Lung (tissue), 12 donors: ENCODE results near the gene FRMD8. TPM values are rescaled to one million over a fixed set of nuclear protein-coding genes. Genes with fewer than 3 reads are reported as not detected.

Experiments
- ATAC-seq: fragments of 200-7000 bp; cut with Tn5 transposase; one replicate; pipeline ENCODE4 v1.9.1; 2020; ENCODE audit warnings: moderate number of reproducible peaks; ENCODE audit not compliant: insufficient read depth, low FRiP score
- DNase-seq, 3 donors: peaks; one replicate each; pipeline ENCODE4 v3.0.0-alpha.2; 2013 to 2017
- H3K27ac ChIP-seq, 2 donors: one replicate each; pipeline ENCODE4 v1.5.1; 2013; ENCODE audit warnings: mild to moderate bottlenecking in 2 of 2, moderate library complexity in 2 of 2, control low read depth in 1 of 2, inconsistent platforms in 1 of 2, low read depth in 1 of 2, low read length in 1 of 2
- H3K27me3 ChIP-seq, 3 donors: one replicate each; pipeline ENCODE4 v1.5.1; 2013; ENCODE audit warnings: low read length in 2 of 3; ENCODE audit not compliant: control insufficient read depth in 3 of 3, insufficient read depth in 3 of 3
- H3K36me3 ChIP-seq, 4 donors: one replicate each; pipeline ENCODE4 v1.5.1; 2013; ENCODE audit warnings: low read length in 4 of 4, mild to moderate bottlenecking in 1 of 4, moderate library complexity in 1 of 4; ENCODE audit not compliant: control insufficient read depth in 4 of 4, insufficient read depth in 4 of 4
- H3K4me1 ChIP-seq, 5 donors: one replicate each; pipeline ENCODE4 v1.5.1; 2013; ENCODE audit warnings: low read length in 5 of 5, mild to moderate bottlenecking in 2 of 5, moderate library complexity in 1 of 5; ENCODE audit not compliant: control insufficient read depth in 5 of 5, insufficient read depth in 5 of 5
- H3K4me3 ChIP-seq: one replicate; pipeline ENCODE4 v1.5.1; 2013; ENCODE audit warnings: mild to moderate bottlenecking, control low read depth, moderate library complexity
- H3K9ac ChIP-seq, 2 donors: one replicate each; pipeline ENCODE4 v1.5.1; 2013; ENCODE audit warnings: low read length in 2 of 2, control low read depth in 1 of 2; ENCODE audit not compliant: insufficient read depth in 1 of 2
- H3K9me3 ChIP-seq, 4 donors: one replicate each; pipeline ENCODE4 v1.5.1; 2013; ENCODE audit warnings: low read length in 3 of 4, mild to moderate bottlenecking in 1 of 4, moderate library complexity in 1 of 4; ENCODE audit not compliant: control insufficient read depth in 4 of 4, insufficient read depth in 3 of 4
- WGBS, 2 donors: extraction: QIAGEN DNeasy Blood & Tissue Kit; methylation state at CpG; one replicate each; pipeline ENCODE4 v1.1.7; 2013; 5-methylcytosine and 5-hydroxymethylcytosine counted together
- polyA plus RNA-seq, 2 donors: library from polyadenylated mRNA; stranded (reverse); fragments of 200-250 nt; gene quantifications; one replicate each; pipeline ENCODE4 v1.2.1, GENCODE V29; 2013
- total RNA-seq, 2 donors: library from RNA; depleted of rRNA in 1 of 2; stranded (reverse); fragments of >200 nt in 1 of 2; gene quantifications; one replicate each; pipeline ENCODE4 v1.2.1, GENCODE V29; 2014 to 2021
- TF ChIP-seq, protein P1 (sequence below): IDR thresholded peaks from 2 replicates; pipeline ENCODE4 v1.5.1; 2012; ENCODE audit warnings: mild to moderate bottlenecking; ENCODE audit errors: control extremely low read depth, extremely low read depth
- donor health status: control.
- donor health status: control.
- donor health status: Bipolar disorder and iron deficiency.
- donor health status: healthy.
- donor health status: DM: yes; HTN: yes; CAD: no.

FRMD8 gene
- total and polyA plus RNA-seq, 4 donors = 15.8 to 39.9 (median 22.1) TPM

DNA sequence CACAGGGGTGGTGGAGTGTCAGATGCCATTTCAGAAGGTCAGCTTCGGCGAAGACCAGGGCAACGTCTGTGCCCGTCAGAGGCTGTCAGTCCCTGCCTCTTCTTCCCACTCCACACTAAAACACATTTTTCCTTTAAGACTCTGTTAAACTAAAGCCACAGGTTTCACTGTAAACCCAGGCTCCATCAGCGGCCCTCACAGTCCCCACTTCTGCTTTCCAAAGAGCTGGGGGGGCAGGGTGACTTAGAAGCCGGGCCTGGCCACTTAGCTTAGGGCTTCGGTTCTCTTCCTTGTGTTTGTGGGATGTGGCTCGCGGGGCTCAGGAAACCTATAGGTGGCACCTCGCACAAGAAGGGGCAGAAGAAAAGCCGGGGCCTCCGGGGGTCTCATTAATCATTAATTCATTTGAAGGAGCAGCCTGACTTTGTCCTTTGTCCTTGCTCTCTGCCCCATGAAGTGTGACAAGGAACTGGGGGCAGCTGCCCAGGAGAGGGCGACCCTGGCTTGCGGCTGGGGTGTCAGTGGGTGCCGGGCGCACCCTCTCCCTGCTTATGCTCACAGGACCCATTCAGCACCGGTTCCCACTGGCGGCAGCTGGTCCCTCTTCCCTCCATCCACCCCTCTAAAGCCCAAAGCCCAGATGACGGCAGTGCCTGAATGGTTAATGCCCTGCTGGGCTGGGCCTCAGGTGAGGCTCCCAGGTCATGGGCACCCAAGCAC is 8.1 kb upstream of the FRMD8 start:
- 53 to 71% methylated on average over 19 of the region's 19 CpGs for WGBS, 2 donors
- TF ChIP-seq, protein P1, sequence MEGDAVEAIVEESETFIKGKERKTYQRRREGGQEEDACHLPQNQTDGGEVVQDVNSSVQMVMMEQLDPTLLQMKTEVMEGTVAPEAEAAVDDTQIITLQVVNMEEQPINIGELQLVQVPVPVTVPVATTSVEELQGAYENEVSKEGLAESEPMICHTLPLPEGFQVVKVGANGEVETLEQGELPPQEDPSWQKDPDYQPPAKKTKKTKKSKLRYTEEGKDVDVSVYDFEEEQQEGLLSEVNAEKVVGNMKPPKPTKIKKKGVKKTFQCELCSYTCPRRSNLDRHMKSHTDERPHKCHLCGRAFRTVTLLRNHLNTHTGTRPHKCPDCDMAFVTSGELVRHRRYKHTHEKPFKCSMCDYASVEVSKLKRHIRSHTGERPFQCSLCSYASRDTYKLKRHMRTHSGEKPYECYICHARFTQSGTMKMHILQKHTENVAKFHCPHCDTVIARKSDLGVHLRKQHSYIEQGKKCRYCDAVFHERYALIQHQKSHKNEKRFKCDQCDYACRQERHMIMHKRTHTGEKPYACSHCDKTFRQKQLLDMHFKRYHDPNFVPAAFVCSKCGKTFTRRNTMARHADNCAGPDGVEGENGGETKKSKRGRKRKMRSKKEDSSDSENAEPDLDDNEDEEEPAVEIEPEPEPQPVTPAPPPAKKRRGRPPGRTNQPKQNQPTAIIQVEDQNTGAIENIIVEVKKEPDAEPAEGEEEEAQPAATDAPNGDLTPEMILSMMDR = no peak
- Histone ChIP-seq H3K9ac (no peak overlapping the region), H3K27ac (no peak overlapping the region), H3K4me1 (peaks cover 0 to 21% (median 9%) of the 10 kb centered on the region in 5 donors), H3K9me3 (no peaks in the 10 kb centered on the region), H3K4me3 (no peak overlapping the region), H3K36me3 (no peaks in the 10 kb centered on the region), H3K27me3 (no peaks in the 10 kb centered on the region)
- ATAC-seq = no peak
- DNase-seq = peak in 1 of 3 donors; percentile 53

DNA sequence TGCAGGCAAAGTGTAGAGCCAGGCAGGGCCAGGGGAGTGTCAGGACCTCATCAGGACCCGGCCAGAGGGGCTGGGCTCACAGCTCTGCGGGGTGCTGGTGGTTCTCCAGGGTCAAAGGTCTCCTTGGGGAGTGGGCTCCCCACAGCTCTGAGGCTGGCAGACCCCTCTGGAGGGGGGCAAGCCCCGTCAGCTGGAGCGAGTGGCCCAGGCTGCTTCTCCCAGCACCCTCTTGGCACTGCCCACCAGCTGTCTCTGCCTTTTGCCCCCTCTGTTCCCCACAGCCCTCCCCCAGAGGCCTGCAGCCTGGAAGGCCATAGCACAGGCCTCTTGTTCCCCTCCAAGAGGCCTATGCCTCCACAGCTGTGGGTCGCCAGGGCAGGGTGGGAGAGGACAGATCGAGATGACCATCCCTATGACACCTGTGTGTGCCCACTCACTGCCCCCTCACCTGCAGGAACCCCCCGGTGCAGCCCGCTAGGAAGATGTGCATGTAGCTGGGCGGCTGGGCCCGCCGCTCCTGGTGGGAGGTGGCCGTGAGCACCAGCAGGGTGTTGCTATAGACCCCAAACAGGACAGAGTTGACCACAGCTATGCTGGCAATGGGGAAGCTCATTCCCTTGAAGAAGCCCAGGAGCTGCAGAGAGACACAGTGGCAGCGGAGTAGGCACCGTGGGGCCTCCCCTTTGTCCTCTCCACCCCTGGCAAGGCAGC is 7.4 kb upstream of the FRMD8 start:
- Histone ChIP-seq H3K9me3 (no peaks in the 10 kb centered on the region), H3K9ac (no peak overlapping the region), H3K4me3 (no peak overlapping the region), H3K27me3 (no peaks in the 10 kb centered on the region), H3K27ac (no peak overlapping the region), H3K36me3 (no peaks in the 10 kb centered on the region), H3K4me1 (peaks cover 0 to 21% (median 12%) of the 10 kb centered on the region in 5 donors)
- DNase-seq (no peak), ATAC-seq (no peak)
- WGBS, 2 donors = 93 to 94% methylated on average over 14 of the region's 14 CpGs
- TF ChIP-seq, protein P1 = no peak

DNA sequence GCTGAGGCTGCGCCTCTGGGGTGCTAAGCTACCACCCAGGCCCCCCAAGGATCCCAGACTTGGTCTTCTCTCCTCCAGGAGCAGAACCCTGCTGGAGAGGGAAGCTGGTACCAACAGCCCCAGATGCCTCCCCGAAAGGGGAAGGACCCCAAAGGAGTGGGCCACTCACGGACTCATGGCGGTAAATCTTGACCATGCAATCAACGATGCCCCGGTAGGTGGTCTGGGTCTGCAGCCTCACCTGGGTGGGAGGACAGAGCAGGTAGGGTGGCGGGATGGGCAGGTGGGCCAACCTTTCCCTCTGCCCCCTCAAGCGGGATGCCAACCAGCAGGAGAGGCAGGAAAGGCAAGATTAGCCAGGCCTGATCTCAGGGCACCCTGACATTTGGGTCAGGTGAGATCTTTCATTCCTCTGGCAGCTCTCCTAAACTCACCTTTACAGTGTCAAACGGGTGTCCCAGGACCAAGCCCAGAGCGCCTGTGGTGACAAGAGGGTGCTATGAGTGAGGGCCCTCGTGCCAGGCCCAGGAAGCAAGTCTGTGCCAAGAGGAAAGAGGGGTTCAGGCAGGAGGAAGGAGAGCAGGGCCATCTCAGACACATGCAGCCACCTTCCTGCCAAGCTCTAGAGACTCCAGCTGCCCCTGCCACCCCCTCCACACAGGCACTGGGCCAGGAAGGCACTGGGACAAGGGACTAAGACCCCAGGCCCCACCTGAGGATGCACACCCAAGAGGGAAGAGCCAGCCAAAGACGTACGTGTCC is 6.6 kb upstream of the FRMD8 start:
- H3K27ac ChIP-seq = no peak overlapping the region
- WGBS, 2 donors = 84 to 85% methylated on average over 13 of the region's 13 CpGs
- TF ChIP-seq, protein P1 = no peak

More for the DNA sequence above, 6.6 kb upstream of the FRMD8 start:
- Histone ChIP-seq H3K9me3 (no peaks in the 10 kb centered on the region), H3K9ac (no peak overlapping the region), H3K36me3 (no peaks in the 10 kb centered on the region), H3K27me3 (no peaks in the 10 kb centered on the region), H3K4me1 (peaks cover 0 to 21% (median 14%) of the 10 kb centered on the region in 5 donors), H3K4me3 (no peak overlapping the region)
- no peak for DNase-seq
- no peak for ATAC-seq
